Ascending aorta (tissue), 2 donors: ENCODE results near the gene IQGAP3. TPM values are rescaled to one million over a fixed set of nuclear protein-coding genes. Genes with fewer than 3 reads are reported as not detected.
A peak's percentile ranks its signal among the peaks of the same experiment; 100 is the strongest.

Source experiments
- DNase-seq, 2 donors: peaks; one replicate each; pipeline ENCODE4 v3.0.0-alpha.2; 2019; ENCODE audit warnings: low spot score in 2 of 2
- H3K27ac ChIP-seq, 2 donors: fragments of 200-600 bp; sonication (generic); one replicate each; pipeline ENCODE4 v1.5.1; 2016 to 2017; ENCODE audit warnings: mild to moderate bottlenecking in 1 of 2
- H3K27me3 ChIP-seq: fragments of 200-600 bp; sonication (generic); one replicate; pipeline ENCODE4 v1.5.1; 2017
- H3K36me3 ChIP-seq, 2 donors: fragments of 200-600 bp; sonication (generic); one replicate each; pipeline ENCODE4 v1.5.1; 2016
- H3K4me1 ChIP-seq, 2 donors: fragments of 200-600 bp; sonication (generic); one replicate each; pipeline ENCODE4 v1.5.1; 2016 to 2017; ENCODE audit warnings: mild to moderate bottlenecking in 1 of 2
- H3K4me3 ChIP-seq, 2 donors: fragments of 200-600 bp; sonication (generic); one replicate each; pipeline ENCODE4 v1.5.1; 2016 to 2017; ENCODE audit warnings: mild to moderate bottlenecking in 1 of 2
- H3K9me3 ChIP-seq, 2 donors: fragments of 200-600 bp; sonication (generic); one replicate each; pipeline ENCODE4 v1.5.1; 2016
- intact Hi-C: fragments of 100-400 bp; cut with DNase I; formaldehyde crosslinking; loops from one replicate; pipeline ENCODE4 v1.15.1; 2023
- total RNA-seq: library from RNA; depleted of rRNA; stranded (reverse); fragments of >200 nt; gene quantifications from one replicate; pipeline ENCODE4 v1.1.0, GENCODE V29; 2016
- TF ChIP-seq, protein P1 (sequence below), 3 experiments: fragments of 200-600 bp in 2 of 3; fragments of 450-650 bp in 1 of 3; sonication (generic) in 2 of 3; IDR thresholded peaks; one replicate each; pipeline ENCODE4 v1.5.1; 2016 to 2019; ENCODE audit warnings: antibody characterized with exemption in 3 of 3, mild to moderate bottlenecking in 1 of 3, moderate library complexity in 1 of 3

The IQGAP3 gene
- total RNA-seq, 1 donor from 2014 or later = not detected

- DNase-seq = no peak
- H3K36me3 ChIP-seq = no peaks in the 10 kb centered on the region
- H3K4me1 ChIP-seq = peaks cover 0 to 5% of the 10 kb centered on the region in 2 donors
- TF ChIP-seq, protein P1, sequence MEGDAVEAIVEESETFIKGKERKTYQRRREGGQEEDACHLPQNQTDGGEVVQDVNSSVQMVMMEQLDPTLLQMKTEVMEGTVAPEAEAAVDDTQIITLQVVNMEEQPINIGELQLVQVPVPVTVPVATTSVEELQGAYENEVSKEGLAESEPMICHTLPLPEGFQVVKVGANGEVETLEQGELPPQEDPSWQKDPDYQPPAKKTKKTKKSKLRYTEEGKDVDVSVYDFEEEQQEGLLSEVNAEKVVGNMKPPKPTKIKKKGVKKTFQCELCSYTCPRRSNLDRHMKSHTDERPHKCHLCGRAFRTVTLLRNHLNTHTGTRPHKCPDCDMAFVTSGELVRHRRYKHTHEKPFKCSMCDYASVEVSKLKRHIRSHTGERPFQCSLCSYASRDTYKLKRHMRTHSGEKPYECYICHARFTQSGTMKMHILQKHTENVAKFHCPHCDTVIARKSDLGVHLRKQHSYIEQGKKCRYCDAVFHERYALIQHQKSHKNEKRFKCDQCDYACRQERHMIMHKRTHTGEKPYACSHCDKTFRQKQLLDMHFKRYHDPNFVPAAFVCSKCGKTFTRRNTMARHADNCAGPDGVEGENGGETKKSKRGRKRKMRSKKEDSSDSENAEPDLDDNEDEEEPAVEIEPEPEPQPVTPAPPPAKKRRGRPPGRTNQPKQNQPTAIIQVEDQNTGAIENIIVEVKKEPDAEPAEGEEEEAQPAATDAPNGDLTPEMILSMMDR (IDR thresholded peaks at IDR 0.05) = no peak
- no peaks in the 10 kb centered on the region for H3K9me3 ChIP-seq
- no peak overlapping the region for H3K27ac ChIP-seq
- intact Hi-C loops = no loop called here
- no peak overlapping the region for H3K4me3 ChIP-seq
- no peaks in the 10 kb centered on the region for H3K27me3 ChIP-seq
Observed at GRCh38 chr1:156574039-156574633, 1.8 kb upstream of the IQGAP3 start.

DNA sequence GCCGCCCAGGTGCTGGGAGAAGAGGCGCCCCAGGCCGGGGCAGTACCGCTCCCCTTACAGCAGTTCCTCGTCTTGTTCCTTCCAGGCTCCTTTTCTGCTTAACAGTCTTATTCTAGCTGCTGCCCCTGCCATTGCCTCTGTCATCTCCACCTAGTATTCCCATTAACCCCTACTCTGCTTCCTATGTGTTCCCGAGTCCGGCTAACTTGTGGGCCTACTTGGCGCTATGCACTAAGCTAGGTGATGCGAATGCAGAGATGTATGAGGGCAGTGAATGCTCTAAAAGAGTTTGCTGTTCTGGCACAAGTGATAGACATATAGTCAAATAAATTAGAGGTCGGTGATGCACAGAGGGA lies 276 bp upstream of the IQGAP3 start:
- Histone ChIP-seq H3K9me3 (no peaks in the 10 kb centered on the region), H3K27ac (no peak overlapping the region), H3K36me3 (no peaks in the 10 kb centered on the region), H3K4me1 (peaks cover 0 to 5% of the 10 kb centered on the region in 2 donors), H3K27me3 (no peaks in the 10 kb centered on the region), H3K4me3 (peak overlapping the region; percentile 27 to 54)
- intact Hi-C loops = loop anchor here (2.0 kb wide), 2 partner anchors 62 to 116 kb away; no protein-coding TSS in a partner anchor
- TF ChIP-seq, protein P1 (IDR thresholded peaks at IDR 0.05) = no peak
- DNase-seq = no peak

GRCh38 chr1:156571261-156571852 lies 1.0 kb downstream of the IQGAP3 start:
- TF ChIP-seq, protein P1 (IDR thresholded peaks at IDR 0.05) = no peak
- intact Hi-C loops = no loop called here
- H3K4me1 ChIP-seq = peaks cover 0 to 5% of the 10 kb centered on the region in 2 donors
- H3K27me3 ChIP-seq = no peaks in the 10 kb centered on the region
- H3K4me3 ChIP-seq = no peak overlapping the region
- H3K27ac ChIP-seq = no peak overlapping the region
- H3K9me3 ChIP-seq = no peaks in the 10 kb centered on the region
- DNase-seq = no peak
- H3K36me3 ChIP-seq = no peaks in the 10 kb centered on the region

GRCh38 chr1:156566436-156566835 lies 5.9 kb downstream of the IQGAP3 start:
- TF ChIP-seq, protein P1 (IDR thresholded peaks at IDR 0.05) = no peak
- H3K9me3 ChIP-seq = no peaks in the 10 kb centered on the region
- no peaks in the 10 kb centered on the region for H3K27me3 ChIP-seq
- no peaks in the 10 kb centered on the region for H3K4me1 ChIP-seq
- intact Hi-C loops = no loop called here
- no peak for DNase-seq
- no peak overlapping the region for H3K27ac ChIP-seq
- H3K36me3 ChIP-seq = no peaks in the 10 kb centered on the region
- H3K4me3 ChIP-seq = no peak overlapping the region

DNA sequence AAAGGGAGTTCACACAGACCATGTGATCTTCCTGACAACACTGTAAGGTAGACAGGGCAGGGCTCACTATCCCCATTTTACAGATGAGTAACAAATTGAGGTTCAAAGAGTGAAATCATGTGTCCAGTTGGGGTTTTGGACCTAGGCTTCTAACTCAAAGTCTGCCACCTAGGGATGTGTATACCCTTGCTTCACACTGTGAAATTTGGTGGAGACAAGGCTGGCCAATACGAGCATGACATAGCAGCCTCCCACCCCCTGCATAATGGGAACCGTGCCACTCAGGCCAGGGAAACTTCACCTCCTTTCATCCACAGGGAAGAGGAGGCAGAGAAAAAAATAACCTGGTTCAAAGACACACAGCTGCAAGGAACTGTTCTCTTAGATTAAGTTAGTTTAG lies 6.8 kb downstream of the IQGAP3 start:
- H3K27me3 ChIP-seq = no peaks in the 10 kb centered on the region
- no peaks in the 10 kb centered on the region for H3K4me1 ChIP-seq
- DNase-seq = no peak
- no peak overlapping the region for H3K4me3 ChIP-seq
- no peaks in the 10 kb centered on the region for H3K36me3 ChIP-seq
- TF ChIP-seq, protein P1 (IDR thresholded peaks at IDR 0.05) = no peak
- intact Hi-C loops = no loop called here
- H3K9me3 ChIP-seq = no peaks in the 10 kb centered on the region
- H3K27ac ChIP-seq = no peak overlapping the region
